GM06990 (cell line): Measurements from ENCODE around the gene PMFBP1.

Experiments
- DNase-seq: peaks from one replicate; pipeline ENCODE4 v3.0.0-alpha.2; 2011; ENCODE audit not compliant: insufficient read length; ENCODE audit errors: extremely low read depth
- H3K27me3 ChIP-seq: replicated peaks from 2 replicates; pipeline ENCODE4 v1.6.0; 2011; ENCODE audit warnings: low read length; ENCODE audit not compliant: control insufficient read depth, insufficient read depth
- H3K36me3 ChIP-seq: 2 replicates; pipeline ENCODE4 v1.5.1; 2011; ENCODE audit warnings: low read length; ENCODE audit not compliant: control insufficient read depth, insufficient read depth
- H3K4me3 ChIP-seq: replicated peaks from 2 replicates; pipeline ENCODE4 v1.5.1; 2011; ENCODE audit warnings: low read depth, mild to moderate bottlenecking, control low read depth, low read length
- TF ChIP-seq, protein P1 (sequence below): IDR thresholded peaks from 2 replicates; pipeline ENCODE4 v1.5.1; 2011; ENCODE audit warnings: low read length, control low read depth, mild to moderate bottlenecking, inconsistent platforms; ENCODE audit not compliant: insufficient read depth, poor library complexity, severe bottlenecking

PMFBP1 gene

GRCh38 chr16:72182976-72183375, 11.0 kb upstream of the PMFBP1 start:
- no peaks in the 10 kb centered on the region for H3K27me3 ChIP-seq
- no peak for DNase-seq
- H3K4me3 ChIP-seq = no peak overlapping the region
- H3K36me3 ChIP-seq = no peaks in the 10 kb centered on the region
- TF ChIP-seq, protein P1, sequence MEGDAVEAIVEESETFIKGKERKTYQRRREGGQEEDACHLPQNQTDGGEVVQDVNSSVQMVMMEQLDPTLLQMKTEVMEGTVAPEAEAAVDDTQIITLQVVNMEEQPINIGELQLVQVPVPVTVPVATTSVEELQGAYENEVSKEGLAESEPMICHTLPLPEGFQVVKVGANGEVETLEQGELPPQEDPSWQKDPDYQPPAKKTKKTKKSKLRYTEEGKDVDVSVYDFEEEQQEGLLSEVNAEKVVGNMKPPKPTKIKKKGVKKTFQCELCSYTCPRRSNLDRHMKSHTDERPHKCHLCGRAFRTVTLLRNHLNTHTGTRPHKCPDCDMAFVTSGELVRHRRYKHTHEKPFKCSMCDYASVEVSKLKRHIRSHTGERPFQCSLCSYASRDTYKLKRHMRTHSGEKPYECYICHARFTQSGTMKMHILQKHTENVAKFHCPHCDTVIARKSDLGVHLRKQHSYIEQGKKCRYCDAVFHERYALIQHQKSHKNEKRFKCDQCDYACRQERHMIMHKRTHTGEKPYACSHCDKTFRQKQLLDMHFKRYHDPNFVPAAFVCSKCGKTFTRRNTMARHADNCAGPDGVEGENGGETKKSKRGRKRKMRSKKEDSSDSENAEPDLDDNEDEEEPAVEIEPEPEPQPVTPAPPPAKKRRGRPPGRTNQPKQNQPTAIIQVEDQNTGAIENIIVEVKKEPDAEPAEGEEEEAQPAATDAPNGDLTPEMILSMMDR = no peak

GRCh38 chr16:72179204-72179970, 7.4 kb upstream of the PMFBP1 start:
- Histone ChIP-seq H3K4me3 (no peak overlapping the region), H3K36me3 (no peaks in the 10 kb centered on the region), H3K27me3 (no peaks in the 10 kb centered on the region)
- TF ChIP-seq, protein P1 = no peak
- DNase-seq = no peak

DNA sequence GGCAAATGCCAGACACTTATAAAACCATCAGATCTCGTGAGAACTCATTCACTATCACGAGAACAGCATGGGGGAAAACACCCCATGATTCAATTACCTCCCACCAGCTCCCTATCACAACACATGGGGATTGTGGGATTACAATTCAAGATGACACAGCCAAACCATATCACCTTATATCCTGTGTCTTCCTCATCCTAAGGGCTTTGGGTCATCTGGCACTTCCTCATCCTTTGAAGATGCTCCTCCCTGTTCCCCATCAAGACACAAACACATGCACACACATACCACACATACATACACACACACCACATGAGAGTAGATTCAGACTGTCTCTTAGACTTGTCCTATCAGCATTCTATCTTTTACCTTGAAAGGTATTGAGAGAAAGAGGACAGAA, 2.8 kb upstream of the PMFBP1 start:
- no peak for DNase-seq
- no peak overlapping the region for H3K4me3 ChIP-seq
- TF ChIP-seq, protein P1 = no peak
- no peaks in the 10 kb centered on the region for H3K27me3 ChIP-seq
- no peaks in the 10 kb centered on the region for H3K36me3 ChIP-seq

- DNase-seq = no peak
- TF ChIP-seq, protein P1 = no peak
- H3K4me3 ChIP-seq = no peak overlapping the region
- no peaks in the 10 kb centered on the region for H3K36me3 ChIP-seq
- H3K27me3 ChIP-seq = no peaks in the 10 kb centered on the region
Measured at GRCh38 chr16:72173997-72174396, 2.0 kb upstream of the PMFBP1 start.

- no peak for DNase-seq
- no peak overlapping the region for H3K4me3 ChIP-seq
- TF ChIP-seq, protein P1 = no peak
- no peaks in the 10 kb centered on the region for H3K36me3 ChIP-seq
- H3K27me3 ChIP-seq = no peaks in the 10 kb centered on the region
Measured at GRCh38 chr16:72171236-72171635, 719 bp downstream of the PMFBP1 start.

GRCh38 chr16:72169708-72170107, 2.2 kb downstream of the PMFBP1 start:
- TF ChIP-seq, protein P1 = no peak
- H3K27me3 ChIP-seq = no peaks in the 10 kb centered on the region
- no peak for DNase-seq
- no peak overlapping the region for H3K4me3 ChIP-seq
- H3K36me3 ChIP-seq = no peaks in the 10 kb centered on the region
